ENCODE results near the gene SERPINB13.

- no peak for TF ChIP-seq CTCF (conservative IDR thresholded peaks at IDR 0.05)
- TF ChIP-seq ZFX (IDR thresholded peaks at IDR 0.05), result no peak
These were observed 27.3 kb upstream of the SERPINB13 start for GRCh38 chr18:63559567-63560491.
